Measurements from ENCODE around the gene WNT8A.

- TF ChIP-seq CTCF (IDR thresholded peaks at IDR 0.05): no peak
- TF ChIP-seq POLR2AphosphoS5 (IDR thresholded peaks at IDR 0.05; ENCODE audit: low read depth, low read length): no peak
Measured at GRCh38 chr5:138038826-138039225, 45.0 kb upstream of the WNT8A start.
